HG02798 (cell line): ENCODE results near the gene CPVL.

ENCODE experiments used
- ATAC-seq: cut with Tn5 transposase; IDR thresholded peaks from one replicate; pipeline ENCODE4 v1.9.1; 2021; ENCODE audit warnings: mild to moderate bottlenecking; ENCODE audit not compliant: unreplicated experiment, poor library complexity

Gene CPVL

DNA sequence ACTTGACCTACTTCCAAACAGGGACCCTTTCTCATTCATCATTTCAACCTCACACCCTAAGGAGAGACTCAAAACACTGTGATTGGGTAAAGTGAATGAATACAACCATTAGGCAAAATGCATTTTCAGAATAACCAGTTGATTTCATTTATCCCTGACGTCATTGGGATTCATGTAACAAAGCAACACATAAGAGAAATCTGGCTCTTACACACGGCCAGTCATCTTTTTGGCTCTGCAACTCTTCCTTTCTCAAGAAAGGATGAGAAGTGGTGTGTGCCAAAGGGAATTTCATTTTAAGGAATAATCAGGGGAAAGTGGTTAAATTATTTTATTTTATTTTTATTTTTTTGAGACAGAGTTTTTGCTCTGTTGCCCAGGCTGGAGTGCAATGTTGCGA is 83.1 kb downstream of the CPVL start:
- no peak for ATAC-seq

DNA sequence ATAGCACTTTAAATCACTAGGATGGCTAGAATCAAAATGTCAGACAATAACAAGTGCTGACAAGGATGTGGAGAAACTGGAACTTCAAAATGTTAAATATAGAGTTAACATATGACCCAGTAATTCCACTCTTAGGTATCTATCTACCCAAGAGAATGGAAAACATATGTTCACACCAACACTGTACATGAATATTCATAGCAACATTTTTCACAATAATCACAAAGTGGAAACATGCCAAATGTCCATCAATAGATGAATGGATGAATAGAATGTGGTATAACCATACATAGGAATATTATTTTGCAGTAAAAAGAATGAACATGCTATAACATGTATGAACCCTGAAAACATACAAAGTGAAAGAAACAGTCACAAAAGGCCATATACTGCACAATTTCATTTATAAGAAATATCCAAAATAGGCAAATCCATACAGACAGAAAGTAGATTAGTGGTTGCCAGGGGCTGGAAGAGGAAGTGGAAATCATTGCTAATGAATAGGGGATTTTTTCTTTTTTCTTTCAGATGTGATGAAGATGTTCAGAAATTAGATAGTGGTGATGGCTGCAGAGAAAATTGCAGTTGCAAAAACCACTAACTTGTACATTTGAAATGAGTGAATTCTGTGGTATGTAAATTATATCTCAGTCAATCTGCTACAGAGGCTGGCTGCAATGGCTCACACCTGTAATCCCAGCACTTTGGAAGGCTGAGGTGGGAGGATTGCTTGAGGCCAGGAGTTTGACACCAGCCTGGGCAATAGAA is 93.0 kb downstream of the CPVL start:
- no peak for ATAC-seq

DNA sequence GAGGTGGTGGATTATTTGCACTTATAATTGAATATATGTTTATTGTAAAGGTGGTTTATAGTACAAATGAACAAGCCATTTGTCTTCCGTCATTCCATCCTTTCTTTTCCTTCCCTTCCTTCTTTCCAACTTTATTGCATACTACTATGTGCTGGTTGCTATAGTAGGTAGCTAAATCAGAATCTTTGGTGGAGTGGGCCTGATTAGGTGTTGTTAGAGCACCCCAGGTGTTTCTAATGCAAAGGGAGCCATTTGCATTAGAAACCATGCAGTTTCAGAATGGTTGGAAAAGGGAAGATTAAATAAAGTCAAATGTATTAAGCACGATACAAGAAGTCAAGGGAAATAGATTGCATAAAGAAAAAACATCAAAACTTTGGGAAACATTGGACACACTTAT is 99.4 kb downstream of the CPVL start:
- ATAC-seq = no peak

DNA sequence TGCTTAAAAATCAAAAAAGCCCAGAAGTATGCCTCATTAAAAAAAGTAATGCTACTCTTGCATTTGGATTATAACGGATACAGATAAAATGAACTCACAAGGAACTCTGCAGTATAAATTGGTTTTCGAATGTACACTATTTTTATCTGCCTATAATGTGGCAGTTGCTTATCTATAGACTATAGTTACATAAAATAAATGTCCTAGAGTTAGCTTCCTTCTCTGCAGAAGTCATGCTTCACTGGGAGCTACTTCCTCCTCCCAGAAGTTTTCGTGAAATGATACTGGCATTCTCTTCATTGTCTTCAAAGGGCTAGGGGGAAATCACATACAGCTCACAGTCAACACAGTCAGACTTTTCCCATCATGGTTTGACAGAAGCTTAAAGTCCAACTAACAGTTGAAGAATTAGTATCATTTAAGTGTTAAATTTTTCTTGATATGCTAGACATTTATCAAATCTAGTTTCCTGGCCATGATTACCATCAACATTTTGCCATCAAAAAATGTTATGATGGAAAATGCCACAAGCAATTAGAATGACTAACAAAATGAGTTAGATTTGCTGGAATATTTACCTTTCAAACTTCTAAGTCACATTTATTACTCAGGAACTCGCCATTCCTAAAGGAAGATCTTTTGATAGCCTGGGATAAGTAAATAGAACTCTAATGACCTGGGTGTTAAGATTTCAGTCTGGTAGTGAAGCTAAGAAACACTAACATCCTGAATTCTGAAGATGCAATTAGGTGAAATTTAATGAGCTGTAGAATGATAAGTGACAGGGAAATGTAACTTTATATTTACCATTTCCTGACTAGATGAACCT is 100.9 kb downstream of the CPVL start:
- ATAC-seq = no peak

DNA sequence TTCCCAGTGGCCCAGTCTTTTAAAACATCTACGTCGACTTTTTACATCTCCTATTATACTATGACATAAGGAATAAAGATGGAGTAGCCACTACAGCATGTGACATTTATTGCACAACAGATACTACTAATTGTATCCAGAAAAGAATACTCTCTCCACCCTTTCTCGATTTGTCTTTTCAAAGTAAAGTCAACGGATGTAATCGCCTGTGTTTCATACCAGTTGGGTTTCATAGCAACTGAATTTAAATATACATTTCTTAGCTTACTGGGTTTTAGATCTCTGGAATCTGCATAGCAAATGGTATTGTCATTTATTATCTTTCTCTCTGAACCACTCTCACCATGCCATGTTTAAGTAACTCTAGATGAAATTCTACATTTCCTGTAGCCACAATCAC is 101.8 kb downstream of the CPVL start:
- ATAC-seq = no peak

DNA sequence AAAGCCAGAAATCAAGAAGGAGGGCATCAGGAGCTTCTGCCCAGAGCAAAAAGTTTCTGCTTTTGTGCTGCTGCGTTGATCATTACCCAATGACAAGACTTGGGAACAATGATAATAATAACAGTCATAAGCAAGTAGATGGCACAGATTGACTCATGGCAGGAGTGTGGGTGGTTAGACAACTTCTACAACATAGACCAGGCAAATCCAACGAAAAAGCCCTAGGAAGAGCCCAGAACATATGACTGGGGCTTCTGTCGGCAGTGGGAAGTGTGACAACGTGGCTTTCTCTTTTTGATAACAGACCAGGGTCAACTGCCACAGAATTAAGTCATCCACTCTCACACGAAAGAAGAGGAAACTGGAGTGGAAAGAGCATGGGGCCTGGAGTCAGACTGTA is 102.8 kb downstream of the CPVL start:
- ATAC-seq = no peak

DNA sequence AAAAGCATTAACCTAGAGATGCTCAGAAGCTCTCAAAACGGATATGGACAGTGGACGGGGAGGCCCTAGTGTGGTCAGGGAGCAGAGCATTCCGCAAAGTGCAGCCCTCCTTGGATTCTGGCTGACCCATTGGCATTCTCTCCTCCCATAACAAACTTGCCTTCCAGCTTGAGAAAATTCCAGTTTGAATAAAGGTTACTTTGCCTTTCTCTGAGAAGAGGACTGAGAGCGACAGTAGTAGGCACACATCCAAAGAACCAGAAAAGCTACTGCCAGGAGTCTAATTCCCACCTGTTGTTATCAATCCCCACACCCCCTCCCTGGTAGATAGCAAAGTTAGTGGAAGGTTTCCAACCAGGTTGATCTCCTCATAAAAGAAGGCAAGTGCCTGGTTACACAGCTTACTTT is 103.5 kb downstream of the CPVL start:
- ATAC-seq = no peak

DNA sequence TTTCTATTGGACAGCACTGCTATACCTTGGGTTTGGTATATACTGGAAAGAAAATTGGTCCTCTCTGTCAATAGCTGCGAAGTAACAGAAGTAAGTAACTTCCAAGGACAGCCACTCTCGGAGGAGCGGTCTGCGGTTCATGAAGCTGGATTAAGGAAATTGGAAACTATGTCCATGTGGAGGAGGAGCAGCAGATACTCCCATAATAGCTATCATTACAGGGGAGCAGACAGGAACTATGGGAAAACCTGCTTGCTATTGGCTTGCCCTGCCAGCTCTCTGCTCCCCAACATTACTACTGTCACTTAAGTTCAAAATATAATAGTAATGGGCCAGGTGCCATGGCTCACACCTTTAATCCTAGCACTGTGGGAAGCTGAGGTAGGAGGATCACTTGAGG is 104.3 kb downstream of the CPVL start:
- no peak for ATAC-seq

DNA sequence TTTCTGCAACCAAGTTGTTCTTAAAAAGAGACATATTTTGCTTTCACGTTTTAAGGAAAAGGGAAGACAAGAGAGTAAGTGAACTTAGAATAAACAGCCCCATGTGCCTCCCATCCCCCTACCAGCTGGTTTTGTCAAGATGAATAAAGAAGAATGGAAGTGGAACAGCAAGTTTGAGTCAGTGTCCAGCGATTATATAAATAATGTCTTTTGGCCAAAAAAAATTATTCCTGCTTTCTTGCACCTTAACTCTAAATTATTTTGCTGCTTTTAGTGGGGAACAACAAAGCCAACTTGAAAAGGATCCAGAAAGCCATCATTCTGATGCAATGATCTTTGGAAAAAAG is 105.8 kb downstream of the CPVL start:
- no peak for ATAC-seq

DNA sequence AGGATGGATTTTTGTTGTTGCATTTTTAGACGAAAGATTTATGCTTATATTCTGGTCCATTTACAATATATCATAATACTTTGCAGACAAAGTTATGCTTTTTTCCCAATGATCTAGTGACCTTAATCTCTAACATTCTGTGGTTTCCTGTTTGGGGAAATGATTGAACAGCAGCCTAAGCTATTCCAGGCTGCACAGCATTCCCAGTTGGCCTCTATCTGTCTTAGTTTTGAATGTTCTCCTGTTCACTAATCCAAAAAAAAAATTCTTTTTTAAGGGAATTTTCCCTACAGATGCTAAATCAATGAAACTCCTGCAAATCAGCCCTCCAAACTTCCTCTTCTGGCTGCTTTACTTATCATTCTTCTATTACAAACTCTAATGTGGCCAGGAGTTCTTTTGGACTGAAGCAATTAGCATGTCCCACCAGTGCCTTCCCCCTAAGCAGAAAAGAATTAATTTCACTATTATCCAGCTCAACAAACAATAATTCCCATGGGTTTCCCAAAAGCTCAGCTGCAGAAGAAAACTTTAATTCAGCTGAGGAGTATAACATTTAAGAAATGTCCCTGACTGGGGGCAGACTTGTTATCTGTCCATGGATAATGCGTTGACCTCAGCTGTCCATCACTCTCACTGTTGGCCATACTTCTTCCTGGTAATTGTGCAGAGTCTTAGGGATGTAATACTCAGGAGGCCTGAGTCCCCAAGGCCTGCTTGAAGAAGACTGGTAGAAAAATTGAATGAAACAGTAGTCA is 106.3 kb downstream of the CPVL start:
- ATAC-seq = no peak

DNA sequence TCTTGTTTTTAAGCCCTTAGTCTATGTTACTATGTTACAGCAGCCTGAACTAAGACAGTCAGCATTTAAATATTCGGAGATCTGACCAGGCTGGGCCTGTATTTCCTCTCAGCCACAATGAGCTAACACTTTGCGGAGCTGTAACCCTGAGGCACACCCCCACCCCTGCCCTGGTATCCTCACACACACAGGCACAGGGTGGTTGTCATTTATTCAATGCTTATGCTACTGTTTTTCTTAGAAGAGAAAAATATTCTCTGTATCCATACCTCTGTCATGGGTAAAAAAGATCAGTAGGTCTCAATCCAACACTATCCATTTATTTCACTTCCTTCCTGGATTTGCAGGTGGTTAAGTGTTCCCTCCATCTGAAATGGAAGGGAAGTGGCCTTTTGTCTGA is 107.9 kb downstream of the CPVL start:
- ATAC-seq = no peak

DNA sequence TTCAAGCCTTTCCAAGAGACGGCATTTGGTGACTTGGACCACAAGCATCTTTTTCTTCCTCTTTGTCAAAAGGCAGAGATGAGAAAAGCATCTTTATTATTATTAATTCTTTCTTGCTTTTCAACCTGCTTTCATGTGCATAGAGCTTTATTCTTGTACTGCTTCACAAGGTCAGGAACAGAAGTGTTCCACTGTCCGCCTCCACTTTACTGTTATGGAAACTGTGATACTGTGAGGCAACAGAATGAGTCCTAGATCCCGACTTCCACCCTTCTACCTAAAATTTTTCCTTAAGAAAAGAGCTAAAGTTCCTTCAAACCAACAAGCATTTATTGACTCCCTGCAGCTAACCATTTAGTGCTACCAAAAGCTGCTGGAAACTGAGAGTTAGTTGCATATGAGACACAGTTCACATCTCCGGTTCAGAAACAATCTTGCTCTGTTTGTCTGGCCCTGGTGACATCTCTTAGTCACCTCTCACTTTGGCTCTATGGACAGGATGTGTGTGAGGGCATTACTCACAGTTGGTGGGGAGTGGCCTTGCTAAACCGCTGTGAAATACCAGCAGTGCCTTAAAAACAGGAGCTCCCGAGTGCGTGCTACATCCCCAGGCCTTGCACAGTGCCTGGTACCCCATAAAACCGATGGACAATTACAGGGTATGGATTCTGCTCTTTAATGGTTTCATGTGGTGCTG is 111.1 kb downstream of the CPVL start:
- ATAC-seq = no peak

DNA sequence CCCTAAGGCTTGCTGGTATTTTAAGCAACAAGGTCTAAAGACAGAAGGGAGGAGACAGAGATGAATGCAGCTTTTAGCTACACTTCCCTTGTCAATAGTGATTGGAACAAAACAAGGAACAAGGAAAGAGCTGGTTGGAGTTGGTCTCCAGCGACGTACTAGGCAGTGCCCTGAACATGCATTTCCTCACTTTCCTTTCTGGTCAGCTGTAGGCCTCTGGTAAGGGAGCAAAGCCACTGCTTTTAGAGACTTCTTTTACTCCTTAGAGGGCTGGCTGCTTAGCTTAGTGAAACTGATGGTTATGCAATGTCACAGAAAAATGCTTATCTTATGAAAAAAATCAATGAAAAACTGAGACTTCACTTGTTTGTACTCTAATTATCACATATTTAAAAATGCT is 112.8 kb downstream of the CPVL start:
- no peak for ATAC-seq

DNA sequence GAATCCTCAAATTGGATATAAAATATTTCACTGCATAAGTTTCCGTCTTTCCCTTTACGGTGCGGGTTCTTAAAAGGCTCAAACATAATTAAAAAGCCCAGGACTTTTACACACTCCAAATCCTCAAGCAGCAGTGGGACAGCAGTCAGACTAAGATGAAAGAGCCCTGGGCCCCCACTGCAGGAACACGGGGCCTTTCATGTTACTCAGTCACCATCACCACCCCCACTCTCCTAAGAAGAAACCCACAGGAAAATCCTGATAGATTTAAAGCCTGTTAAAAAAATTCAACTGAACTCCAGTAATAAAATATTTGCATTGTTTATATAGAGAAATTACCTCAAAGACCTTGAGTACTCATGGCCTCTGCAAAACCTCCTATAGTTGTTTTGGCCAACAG is 114.2 kb downstream of the CPVL start:
- ATAC-seq = no peak

DNA sequence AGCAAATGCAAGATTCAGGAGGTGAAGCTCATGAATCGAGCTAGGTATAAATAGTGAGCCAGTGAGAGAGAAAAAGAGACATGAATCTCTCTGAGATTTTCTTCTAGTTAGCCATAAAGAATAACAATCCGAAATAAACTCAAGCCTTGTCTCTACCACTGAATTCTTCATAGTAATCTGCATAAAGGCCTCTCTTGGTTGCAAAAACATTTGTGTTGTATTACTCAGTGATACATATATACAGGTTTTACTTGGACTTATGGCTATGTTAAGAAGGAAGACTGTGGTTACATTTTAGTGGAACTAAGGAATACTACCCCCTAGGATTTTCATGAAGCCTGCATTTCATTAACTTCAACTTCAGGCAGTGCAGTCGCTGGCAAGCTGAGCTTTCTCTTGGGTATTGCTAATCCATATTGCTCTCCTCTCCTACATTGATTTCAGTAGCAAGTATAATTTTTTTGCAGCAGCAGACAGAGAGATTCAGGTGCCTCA is 115.5 kb downstream of the CPVL start:
- no peak for ATAC-seq

DNA sequence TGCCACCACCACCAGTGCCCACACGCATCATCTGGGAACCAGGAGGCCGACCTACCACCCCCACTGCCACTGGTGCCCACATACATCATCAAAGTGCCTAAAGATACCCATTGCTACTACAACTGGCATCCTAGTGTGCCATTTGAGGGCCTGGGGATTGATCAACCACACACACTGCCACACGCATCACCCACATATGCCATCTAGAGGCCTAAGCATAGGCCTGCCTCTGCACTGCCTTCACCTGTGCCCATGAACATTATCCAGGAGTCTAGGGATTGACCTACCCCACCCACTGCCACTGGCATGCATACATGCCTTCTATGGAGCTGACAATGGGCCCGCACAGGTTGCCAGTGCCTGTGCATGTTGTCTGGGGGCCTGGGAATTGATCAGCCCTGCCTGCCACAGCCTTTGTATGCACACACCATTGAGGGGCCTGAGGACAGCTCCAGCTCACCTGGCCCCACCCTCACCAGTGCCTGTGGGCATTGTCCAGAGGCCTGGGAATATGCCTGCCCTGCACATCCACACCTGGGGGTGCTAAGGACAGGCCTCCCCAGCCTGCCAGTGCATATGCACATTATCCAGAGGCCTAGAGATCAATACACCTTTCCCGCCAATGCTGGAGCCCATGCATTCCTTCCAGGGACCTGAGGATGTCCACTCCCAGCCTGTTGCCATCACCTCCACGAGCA is 123.9 kb downstream of the CPVL start:
- no peak for ATAC-seq

DNA sequence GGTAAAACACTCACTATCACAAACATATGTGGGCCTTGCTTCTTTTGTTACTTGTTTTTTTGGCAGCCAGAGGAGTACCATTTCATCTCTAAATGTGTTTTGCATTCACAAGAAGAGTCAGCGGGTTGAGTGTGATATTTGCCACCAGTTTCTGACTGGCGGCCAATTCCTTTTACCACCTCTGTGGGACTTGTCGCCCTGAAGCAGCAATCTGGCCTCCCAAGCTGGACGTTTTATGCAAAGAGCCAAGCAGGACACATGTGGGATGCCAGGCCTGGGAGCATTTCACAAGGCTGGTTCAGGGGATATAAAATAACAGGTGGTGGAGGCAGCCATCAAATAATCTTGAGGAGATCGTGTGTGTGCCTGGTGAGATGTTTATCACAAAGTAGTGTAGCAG is 126.4 kb downstream of the CPVL start:
- no peak for ATAC-seq

DNA sequence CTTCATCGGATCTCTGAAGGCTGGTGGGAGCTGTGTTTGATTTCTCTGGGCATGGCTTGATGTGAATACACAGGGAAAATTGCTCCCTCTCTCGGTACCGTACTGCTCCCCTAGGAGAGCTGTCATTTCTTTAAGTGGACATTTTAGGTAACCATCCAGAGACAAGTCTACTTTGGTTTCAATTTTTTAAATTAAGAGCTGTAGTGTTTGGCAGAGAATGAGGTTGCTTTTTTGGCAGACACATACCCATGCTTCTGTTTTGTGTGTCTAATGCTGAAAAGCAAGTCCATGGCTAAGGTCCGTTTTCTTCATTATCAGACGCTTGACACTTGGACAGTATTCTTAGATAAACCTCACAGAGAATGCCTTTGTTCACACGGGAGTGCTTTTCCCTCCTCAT is 127.0 kb downstream of the CPVL start:
- no peak for ATAC-seq

DNA sequence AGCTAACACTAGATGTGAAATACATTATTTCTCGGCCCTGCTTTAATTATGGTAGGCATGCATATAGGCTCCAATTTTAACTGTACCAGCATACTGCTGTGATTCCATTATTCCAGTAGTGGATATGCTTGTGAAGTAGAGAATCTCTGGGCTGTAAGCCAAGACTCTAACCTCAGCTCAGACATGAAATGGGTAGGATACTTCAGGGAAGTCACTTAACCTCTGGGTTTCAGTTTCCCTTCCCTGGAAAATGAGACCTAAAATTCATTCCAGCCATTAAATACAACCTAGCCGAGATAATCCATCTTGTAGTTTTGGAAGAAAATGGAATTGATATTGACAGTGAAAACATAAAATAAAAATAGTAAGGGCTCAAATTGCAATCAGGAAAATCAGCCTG is 128.6 kb downstream of the CPVL start:
- no peak for ATAC-seq

DNA sequence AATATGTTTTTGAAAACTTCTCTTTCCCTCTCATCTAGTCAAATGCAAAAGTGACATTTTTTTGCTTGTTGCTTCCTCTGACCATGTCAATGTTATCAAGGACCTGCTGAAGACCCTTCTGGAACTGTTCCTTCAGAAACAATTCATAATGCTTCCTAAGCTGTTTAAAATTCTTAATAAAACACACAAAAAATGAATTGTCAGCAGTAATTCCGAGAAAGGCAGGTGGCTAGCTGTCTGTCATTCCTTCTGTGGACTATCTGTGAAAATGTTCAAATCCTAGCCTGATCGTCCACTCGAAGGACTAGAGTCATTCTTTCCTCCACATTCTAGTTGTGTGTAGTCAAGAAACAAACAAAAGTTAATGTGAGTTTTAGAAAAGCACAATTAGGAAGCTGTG is 131.6 kb downstream of the CPVL start:
- ATAC-seq = no peak
